Stimulated activated naive CD4-positive, alpha-beta T cell treated with Interleukin-2 at 50 U/mL for 16 hours (primary cell): ENCODE measurements around the gene FABP7.

Experiments used
- DNase-seq: peaks from one replicate; lab custom pipeline; 2025; lab: John Stamatoyannopoulos, UW

Gene FABP7

GRCh38 chr6:122760330-122760729 lies 19.2 kb upstream of the FABP7 start:
- no peak for DNase-seq

- no peak for DNase-seq
Measured at GRCh38 chr6:122766256-122766655, 13.3 kb upstream of the FABP7 start.

- DNase-seq: no peak
Measured at GRCh38 chr6:122770835-122771601, 8.5 kb upstream of the FABP7 start.

GRCh38 chr6:122772724-122773415 lies 6.6 kb upstream of the FABP7 start:
- no peak for DNase-seq

- DNase-seq: no peak
Measured at GRCh38 chr6:122775975-122776374, 3.5 kb upstream of the FABP7 start.

- DNase-seq: no peak
Measured at GRCh38 chr6:122778302-122778701, 1.2 kb upstream of the FABP7 start.

- no peak for DNase-seq
Measured at GRCh38 chr6:122778985-122779661, 393 bp upstream of the FABP7 start.

- DNase-seq: no peak
Measured at GRCh38 chr6:122780114-122780513, 598 bp downstream of the FABP7 start.

GRCh38 chr6:122781716-122782115 lies 2.2 kb downstream of the FABP7 start:
- no peak for DNase-seq

- no peak for DNase-seq
Measured at GRCh38 chr6:122783401-122783800, 3.9 kb downstream of the FABP7 start.

- DNase-seq: no peak
Measured at GRCh38 chr6:122785891-122786290, 6.4 kb downstream of the FABP7 start.

GRCh38 chr6:122787721-122788120 lies 8.2 kb downstream of the FABP7 start:
- no peak for DNase-seq

- DNase-seq: no peak
Measured at GRCh38 chr6:122788208-122788607, 8.7 kb downstream of the FABP7 start.

GRCh38 chr6:122788663-122789181 lies 9.2 kb downstream of the FABP7 start:
- DNase-seq: no peak

GRCh38 chr6:122789182-122790027 lies 9.9 kb downstream of the FABP7 start, which contains the start of gene SMPDL3A:
TSS of gene SMPDL3A (plus strand) at chr6:122789258. CDS start at chr6:122789347, 89 bp downstream.
- no peak for DNase-seq

- DNase-seq: no peak
Measured at GRCh38 chr6:122790028-122790422, 10.5 kb downstream of the FABP7 start.

GRCh38 chr6:122790423-122791309 lies 11.2 kb downstream of the FABP7 start:
- DNase-seq: no peak

- DNase-seq: no peak
Measured at GRCh38 chr6:122791310-122791679, 11.8 kb downstream of the FABP7 start.

GRCh38 chr6:122792766-122793165 lies 13.2 kb downstream of the FABP7 start:
- no peak for DNase-seq

GRCh38 chr6:122797537-122797936 lies 18.0 kb downstream of the FABP7 start:
- DNase-seq: no peak
